Islet of Langerhans (tissue), 1 donor: ENCODE data around the gene EPAS1.

Experiments
- FAIRE-seq: peaks from one replicate; lab custom pipeline; 2011; peaks lifted over from hg19 to GRCh38; lab: Jason Lieb, UNC

EPAS1 gene

DNA sequence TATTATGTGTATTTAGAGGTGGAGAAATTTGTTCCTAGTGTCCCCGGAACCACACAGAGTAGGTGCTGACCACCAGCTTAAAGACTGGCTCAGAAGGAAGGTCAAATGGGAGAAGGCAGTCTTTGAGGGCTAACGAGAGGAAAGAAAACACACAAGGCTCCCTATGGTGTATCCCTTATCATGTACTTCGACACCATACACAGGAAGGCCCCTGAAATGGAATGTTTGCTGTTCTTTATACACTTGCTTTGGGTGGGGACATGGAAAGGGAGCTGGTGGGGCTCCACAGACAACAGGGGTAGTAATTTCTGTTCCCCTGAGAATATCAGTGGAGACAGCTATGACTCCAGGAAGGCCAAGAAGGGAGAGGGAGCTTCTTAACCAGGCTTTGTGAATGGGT lies 6.0 kb downstream of the EPAS1 start:
- no peak for FAIRE-seq

DNA sequence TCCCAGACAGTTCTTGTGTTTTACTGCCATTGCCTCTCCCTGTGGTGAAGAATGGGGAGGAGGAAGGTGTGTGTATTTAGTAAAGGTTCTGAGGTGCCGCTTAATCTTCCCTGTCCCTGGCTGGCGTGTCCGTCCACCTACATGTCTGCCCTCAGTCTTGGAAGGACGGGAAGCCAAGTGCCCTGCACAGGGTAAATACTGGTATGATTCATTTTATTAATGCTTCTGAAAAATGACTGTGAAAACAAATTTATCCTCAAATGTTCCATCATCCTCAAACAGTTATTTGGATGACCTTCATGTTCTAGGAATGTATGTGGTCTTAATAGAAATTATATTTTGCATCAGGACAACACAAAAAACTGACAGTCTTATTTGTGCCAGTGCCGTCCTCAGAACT lies 6.6 kb downstream of the EPAS1 start:
- no peak for FAIRE-seq

DNA sequence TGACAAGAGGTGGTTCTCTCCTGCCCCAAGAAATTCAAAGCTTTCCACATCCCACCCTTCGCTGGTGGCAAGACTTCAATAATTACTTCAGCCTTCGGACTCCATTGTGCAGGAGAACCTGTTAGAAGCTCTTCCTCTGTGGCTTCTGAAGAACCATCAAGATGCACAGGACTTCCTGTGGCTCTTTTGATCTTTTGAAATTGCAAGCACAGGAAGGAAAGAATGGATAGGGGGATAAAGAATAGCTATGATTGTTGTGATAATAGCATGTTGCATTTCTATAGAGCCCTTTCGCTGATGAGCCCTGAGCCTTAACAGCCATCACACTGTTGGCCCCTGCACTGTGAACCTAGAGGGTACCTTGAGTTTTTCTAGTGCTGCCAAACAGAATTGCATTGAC lies 7.4 kb downstream of the EPAS1 start:
- no peak for FAIRE-seq

DNA sequence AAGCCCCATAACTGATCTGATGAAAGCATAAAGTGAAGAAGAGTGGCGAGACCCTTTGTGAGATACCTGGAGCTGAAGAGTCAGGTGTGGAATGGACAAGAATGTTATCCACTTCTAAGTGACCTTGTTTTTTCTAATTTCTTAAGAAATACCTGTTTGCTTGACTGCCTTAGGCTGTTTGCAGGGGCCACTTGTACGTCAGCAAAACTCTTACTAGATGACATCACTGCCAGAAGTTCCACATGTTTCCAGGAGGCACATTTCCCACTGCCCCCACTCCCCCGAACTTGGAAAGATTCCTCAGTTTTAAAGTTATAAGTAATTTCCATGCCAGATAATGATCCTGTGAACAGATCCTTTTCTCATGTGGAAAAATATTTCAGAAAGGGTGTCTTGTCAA lies 8.0 kb downstream of the EPAS1 start:
- no peak for FAIRE-seq

DNA sequence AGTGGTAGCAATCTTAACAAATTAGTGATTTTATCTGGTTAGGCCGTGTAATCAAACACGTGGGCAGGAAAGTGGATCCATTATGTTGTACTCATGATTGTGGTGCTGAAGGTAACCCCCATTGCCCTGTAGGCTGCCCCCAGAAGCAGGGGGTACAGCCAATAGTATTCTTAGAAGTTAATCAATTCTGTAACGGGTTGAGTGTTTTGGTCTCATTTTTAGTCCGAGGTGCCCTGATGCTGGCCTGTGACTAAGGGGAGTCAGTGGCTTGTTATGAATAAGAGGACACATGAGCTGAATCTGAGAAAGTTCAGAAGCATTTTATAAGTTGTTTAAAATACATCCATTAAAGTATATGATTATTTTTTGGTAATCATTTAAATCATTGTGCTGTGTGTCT lies 8.6 kb downstream of the EPAS1 start:
- FAIRE-seq = no peak

DNA sequence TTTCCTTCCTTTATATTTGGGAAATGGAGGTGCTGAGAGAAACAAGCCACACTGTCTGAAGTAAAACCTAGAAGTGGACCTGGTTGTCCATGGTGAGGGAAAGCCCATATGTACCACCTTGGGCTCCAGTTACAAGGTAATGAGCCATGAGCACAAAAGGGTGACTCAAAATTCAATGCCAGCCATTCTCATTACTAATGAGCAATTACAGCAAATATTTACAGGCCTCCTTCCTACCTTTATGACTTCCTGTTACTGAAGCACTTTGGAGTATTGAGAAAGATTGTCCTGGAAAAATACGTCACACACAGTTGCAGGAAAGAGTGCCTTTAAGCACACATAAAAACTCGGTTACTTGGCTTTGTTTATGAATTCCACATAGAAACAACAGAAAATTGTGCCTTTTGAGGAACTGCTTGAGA lies 9.1 kb downstream of the EPAS1 start:
- FAIRE-seq = peak; percentile 76

DNA sequence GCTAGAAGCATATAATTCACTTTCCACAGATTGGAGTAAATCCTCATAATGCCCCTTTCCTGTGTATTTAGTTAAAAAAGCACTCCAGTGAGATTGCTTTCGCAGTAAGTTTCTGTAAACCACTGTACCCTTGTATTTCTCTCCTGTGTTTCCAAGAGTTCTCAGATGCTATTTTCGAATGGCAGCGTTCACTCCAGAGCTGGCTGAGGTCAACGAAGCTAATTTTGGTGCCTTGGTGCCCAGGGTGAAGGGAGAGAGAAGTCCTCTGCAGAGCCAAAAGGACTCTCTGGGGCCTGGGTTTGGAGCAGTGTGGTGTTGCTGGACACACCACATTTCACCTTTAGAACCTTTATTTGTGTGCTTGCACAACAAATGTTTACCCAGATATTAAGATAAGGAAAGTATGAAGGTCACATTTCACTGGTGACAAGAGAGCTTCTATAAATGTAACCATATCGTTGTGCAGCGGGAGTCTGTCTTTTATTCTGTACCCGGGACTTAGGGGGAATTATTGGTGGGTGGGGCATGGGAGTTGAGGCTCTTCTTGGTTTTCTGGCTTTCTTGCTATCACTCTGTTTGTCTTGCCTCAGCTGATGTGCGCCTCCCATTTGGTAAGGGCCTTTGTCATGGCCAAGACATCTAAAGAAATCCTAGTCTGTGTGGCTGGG lies 9.9 kb downstream of the EPAS1 start:
- no peak for FAIRE-seq

DNA sequence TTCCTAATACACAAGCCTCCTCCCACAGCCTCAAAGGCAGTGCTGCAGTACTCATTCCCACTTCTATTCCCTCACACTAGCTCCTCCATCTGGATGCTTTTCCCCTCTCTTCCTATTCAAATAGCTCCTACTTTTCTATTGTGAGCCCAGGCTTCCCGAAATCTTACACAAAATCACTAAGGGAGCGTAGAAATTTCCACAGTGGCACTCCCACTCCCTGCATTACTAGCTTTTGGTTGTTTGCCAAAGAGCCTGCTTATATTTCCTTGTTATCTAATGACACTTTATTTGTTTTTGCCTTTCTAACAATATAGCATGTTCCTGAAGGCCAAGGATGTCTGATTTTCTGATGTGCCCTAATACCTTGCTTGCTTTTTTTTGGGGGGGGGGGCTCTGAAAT lies 10.9 kb downstream of the EPAS1 start:
- FAIRE-seq = no peak

DNA sequence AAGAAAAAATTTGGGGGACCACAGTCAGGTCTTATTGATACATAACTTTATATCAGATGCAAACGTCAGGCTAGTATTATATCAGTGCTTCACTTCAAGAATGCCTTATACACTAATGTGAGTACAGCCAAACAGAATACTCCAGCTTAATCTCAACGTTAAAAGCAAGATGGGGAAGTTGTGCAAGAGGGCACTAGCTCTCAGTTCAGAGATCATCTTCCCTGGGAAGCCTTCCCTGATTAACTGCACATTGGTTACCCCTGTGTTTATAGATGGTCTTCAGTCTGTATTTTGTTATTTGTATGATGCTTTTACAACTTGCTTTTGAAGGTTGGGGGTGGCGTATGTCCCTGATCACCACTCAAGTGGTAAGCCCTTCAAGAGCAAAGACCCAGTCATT lies 11.4 kb downstream of the EPAS1 start:
- no peak for FAIRE-seq

DNA sequence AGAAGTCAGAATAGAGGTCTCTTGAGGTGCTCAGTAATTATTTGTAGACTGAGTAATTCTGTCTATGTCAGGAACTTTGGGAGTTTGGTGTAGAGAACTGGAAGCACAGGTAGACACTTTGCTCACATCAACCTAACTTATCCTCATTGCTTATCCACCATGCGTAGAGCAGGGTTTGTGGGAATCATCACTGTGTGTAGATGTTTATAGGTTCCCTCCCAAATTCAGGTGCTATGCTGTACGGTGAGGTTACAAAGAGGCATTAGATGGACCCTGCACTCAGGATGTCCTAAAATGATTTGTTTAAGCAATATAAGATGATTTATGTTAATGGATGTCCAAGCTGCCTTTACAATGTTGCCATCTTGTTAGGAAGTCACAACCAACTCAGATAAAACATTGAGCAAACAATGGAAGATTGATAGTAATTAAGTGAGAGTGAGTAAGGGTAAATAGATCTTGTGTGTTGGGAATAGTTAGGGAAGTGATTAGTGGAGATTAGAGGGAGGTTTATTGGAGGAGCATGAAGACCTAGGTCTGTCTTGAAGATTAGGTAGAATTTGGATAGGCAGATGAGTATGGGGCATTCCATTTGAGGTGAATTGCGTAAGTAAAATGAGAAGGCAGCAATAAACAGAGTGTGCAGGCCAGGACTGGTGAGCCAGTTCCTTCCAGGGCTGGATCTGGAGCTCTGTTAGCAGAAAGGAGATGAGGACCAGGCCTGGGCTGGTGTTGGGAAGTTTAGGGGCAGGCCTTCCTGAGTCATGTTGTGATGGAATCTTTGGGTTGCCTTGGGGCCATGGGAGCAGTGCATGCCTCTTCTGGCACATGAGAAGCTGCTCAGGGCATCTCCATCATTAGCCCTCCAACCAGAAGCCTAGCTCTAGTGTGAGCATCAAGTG lies 12.1 kb downstream of the EPAS1 start:
- no peak for FAIRE-seq

DNA sequence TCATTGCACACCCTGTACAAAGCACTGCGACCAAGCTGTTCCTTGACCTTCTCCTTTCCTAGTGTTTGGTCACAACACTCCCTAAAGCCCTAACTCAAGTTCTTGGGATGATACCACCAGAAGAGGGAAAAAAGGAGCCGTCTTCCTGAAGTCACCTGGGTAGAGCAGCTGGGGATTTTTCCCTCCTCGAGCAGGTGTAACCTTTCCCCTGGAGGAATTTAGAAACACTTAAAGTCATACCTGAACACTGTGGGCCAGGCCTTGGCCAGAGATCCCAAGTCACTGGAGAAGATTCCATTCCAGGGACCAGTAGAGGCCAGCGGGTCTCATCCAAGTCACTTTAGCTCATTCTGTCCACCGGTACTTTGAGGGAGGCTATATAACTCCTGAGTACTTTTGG lies 13.2 kb downstream of the EPAS1 start:
- FAIRE-seq = no peak

DNA sequence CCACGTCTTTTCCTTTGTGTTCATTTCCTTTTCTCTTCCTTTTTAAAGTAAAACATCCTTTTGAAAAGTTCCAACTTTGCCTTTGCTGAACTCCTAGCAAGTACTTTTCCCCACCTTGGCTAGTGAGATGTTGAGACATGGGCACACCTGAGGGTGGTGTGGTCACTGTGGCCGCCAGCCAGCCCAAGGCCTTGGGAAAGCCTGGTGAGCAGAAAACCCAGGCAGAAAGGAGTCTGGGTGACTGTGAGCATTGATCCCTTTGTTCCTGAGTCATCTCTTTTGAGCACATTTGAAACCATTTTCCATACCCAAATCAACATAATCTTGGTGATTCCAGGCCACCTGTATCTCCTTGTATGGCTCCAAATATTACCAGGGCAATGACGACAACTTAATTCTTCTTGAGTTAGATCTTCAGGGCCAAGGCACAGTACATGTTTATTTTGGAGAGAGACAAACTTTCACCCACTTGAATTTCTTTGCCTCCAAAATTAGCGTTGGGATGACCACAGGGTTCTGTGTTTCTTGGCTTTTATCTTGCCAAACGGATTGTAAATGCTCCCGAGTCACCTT lies 14.5 kb downstream of the EPAS1 start:
- no peak for FAIRE-seq

DNA sequence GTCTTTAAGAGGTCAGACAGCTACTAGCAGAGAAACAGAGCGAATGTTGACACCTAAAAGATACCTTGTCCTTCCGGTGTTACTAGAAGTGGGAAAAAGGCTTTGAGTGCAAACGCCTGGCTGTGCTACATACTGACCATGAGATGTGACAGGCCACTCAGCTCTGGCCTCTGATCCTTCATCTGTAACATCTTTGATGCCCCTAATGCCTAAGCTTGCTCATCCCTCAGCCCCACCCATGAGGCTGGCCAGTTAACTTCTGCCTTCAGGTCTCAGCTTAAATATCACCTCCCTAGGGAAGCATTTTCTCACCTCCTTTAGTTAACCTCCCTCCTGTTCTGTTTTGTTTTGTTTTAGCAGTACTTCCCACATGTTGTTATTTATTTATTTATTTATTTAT lies 15.9 kb downstream of the EPAS1 start:
- no peak for FAIRE-seq

DNA sequence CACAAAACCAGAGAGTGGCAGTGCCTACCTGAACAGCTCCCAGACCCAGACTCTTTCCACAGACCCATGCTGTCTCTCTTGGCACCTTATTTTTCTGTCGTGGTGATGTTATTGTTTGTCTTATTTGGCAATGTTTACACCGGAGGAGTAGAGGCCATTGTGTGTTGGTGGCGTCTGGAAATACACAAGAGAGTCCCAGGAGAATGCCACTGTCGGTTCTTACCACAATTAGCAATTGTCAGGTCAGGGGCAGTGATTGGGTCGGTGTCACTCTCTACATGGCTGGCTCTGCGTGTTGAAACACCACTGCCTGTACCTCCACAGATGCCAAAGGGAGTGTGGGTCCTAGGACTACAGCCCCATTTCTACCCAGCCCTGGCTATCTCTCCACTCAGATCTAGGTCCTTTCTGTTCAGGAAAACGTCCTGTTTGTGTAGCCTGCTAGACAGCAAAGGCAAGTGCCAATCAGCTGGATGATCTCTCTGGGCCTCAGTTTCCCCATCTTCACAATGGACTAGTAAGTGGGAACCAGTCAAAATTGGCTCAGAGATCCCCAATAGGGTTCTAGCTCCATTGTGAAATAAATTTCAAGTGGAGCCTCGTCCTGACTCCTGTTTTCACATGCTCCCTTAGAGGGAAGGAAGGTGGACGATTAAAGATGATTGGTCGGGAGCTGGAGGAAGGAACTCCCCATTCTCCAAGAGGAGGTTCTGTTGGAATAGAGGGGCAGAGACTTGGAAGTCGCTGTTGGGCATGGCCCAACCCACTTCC lies 17.0 kb downstream of the EPAS1 start:
- no peak for FAIRE-seq

DNA sequence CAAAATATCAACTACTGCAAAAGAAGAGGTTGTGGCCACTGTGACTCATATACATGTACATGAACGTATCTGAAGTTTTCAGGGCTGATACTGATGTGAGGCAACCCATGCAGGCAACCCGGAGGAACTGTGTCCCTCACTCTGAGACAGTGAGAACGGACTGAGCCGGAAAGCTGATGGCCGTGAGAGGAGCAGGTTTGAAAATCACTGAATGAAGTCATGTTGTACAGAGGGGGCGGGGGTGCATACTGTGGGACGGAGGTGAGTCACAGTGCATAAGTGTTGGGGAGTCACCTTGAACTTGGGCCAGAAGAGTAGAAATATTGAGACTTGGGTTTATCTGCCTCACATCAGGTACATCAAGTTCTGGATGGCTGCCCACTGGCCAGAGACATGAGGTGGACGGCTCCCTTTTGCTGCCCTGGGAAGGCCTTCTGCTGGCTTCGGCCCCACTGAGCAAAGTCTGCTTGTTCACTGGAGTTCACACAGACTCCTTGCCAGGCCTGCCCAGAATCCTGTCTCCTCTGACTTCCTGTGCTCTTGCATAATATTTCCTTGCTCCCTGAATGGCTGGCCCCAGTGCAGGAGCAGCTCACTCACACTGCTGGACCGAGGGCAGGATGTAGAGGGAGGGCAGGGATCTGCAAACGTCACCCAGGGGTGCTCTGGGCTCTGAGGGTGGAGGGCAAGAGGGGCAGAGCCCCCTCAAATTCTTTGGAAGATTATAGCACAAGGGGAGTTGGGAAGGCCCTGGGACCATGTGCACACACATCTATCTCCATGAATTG lies 18.1 kb downstream of the EPAS1 start:
- no peak for FAIRE-seq

DNA sequence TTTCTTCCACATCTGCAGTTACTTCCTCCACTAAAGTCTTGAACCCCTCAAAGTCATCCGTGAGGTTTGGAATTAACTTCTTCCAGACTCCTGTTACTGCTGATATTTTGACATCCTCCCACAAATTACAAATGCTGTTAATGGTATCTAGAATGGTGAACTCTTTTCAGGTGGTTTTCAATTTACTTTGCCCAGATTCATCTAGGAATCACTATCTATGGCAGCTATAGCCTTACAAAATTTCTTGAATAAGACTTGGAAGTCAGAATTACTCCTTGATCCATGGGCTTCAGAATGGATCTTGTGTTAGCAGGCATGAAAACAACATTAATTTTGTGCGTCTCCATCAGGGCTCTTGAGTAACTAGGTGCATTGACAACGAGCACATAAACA lies 19.9 kb downstream of the EPAS1 start:
- FAIRE-seq = no peak

DNA sequence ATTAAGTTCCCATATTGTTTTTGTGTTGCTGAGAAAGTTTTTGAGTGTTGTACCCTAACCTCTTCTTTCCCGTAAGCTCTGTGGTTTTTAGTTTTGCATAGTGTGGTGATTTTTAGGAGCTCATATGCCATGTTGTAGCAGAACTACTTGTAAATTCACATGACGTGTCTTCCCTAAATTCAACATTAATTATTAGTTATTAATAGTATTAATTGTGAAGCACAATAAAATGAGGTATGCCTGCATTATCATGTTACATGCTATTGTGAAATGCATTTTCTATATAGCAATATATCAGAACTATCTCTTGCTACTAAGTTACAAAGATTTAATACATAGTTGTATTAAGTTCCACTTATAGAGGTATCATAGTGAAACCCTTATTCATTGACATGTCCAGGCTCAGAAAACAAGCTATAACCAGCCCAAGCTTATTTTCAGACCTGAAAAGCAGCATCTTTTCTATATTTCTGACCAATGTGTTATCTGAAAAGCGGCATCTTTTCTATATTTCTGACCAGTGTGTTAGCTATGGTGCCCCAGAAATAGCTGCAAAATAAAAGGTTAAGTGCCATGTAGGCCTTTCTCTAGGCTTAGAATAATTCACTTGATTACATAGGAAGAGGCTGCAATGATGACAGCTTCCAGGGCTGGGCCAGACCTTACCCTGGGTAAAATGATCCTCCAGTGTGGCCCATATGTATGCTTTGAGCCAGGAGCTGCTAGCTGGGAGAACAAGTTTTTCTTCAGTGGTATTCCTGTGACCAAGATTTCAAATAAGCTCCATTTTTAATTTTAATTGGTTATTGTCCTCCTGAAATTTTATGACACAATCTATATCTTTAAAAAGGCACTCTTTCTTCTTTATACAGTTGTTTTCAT lies 21.6 kb downstream of the EPAS1 start:
- no peak for FAIRE-seq

DNA sequence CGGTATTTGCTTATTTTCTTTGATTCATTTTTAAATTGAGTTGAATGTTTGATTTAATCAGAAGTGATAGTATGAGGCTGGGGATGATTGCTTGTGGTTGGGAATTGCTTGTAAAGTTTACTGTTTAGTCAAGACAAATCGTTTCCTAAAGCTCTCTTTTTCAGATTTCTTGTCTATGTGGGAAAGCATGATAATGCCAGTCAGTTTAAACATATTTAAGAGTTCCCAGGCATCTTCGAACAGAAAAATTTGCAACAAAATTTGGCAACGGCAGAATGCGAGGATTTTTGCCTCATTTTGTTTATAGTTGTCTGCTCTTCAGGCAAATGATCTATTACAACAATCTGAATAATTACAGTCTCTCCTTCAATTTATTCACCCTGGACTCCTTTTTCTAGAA lies 22.5 kb downstream of the EPAS1 start:
- no peak for FAIRE-seq

DNA sequence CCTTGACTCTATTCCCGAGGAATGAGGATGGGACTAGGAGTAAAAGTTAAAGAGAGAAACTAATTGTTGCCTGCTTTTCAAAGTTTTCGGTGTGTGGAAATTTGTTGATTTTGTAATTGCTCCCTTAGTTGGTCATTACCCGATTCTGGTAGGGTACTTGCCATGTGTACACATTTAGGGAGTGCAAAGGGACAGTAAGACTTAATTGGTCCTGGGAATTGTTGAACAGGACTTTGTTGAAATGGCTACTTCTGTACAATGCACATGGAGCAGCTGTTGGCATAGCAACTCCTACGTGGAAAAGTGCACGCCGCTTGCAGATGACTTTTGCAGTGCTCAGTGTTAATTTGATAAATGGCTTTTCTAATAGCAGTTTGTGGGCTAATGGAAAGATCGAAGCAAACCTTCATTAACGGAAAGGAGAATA lies 22.9 kb downstream of the EPAS1 start:
- peak; percentile 43 for FAIRE-seq

DNA sequence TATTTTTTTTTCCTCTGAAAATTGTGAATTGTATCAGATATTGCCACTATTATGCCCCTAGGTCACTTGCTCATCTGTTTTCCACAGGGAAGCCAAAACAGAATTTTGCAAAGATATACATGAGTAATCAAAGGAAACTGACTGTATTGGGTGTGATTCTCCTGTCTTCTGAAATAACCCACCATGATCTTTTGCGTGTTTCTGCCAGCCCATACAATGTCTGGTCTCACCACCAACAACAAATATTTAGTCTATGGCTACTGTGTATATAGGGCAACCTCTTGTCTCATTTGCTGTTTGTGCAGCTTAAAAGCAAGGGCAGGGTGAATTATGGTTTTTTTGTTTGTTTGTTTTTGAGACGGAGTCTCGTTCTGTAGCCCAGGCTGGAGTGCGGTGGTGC lies 26.5 kb downstream of the EPAS1 start:
- FAIRE-seq = no peak
